ENCODE results near the gene CAMK4. TPM values are rescaled to one million over a fixed set of nuclear protein-coding genes. Genes with fewer than 3 reads are reported as not detected.

Gene CAMK4
- total RNA-seq, 4 donors from 2014 or later = 0.26 to 33.9 (median 2.0) TPM

GRCh38 chr5:111262815-111263214, 38.6 kb downstream of the CAMK4 start:
- H3K4me1 ChIP-seq = no peaks in the 10 kb centered on the region
- H3K4me3 ChIP-seq = no peak overlapping the region
- H3K36me3 ChIP-seq = no peaks in the 10 kb centered on the region
- H3K27ac ChIP-seq = no peak overlapping the region
- H3K27me3 ChIP-seq = no peaks in the 10 kb centered on the region
- TF ChIP-seq CTCF (IDR thresholded peaks at IDR 0.05) (no peak), POLR2A (IDR thresholded peaks at IDR 0.05) (no peak)
- intact Hi-C loops (cut with DNase I; ENCODE audit: low total_unique reads) = no loop called here
- no peaks in the 10 kb centered on the region for H3K9me3 ChIP-seq
- no peak for DNase-seq

- no peaks in the 10 kb centered on the region for H3K9me3 ChIP-seq
- H3K27ac ChIP-seq = no peak overlapping the region
- no peaks in the 10 kb centered on the region for H3K36me3 ChIP-seq
- no peak for DNase-seq
- no peak overlapping the region for H3K4me3 ChIP-seq
- no peaks in the 10 kb centered on the region for H3K27me3 ChIP-seq
- no peaks in the 10 kb centered on the region for H3K4me1 ChIP-seq
- no peak for TF ChIP-seq CTCF (IDR thresholded peaks at IDR 0.05)
- TF ChIP-seq POLR2A (IDR thresholded peaks at IDR 0.05) = no peak
- intact Hi-C loops (cut with DNase I; ENCODE audit: low total_unique reads) = no loop called here
Observed at GRCh38 chr5:111266491-111266890, 42.3 kb downstream of the CAMK4 start.

- Histone ChIP-seq H3K36me3 (no peaks in the 10 kb centered on the region), H3K9me3 (no peaks in the 10 kb centered on the region), H3K27ac (no peak overlapping the region), H3K4me3 (no peak overlapping the region), H3K27me3 (no peaks in the 10 kb centered on the region), H3K4me1 (no peaks in the 10 kb centered on the region)
- TF ChIP-seq CTCF (IDR thresholded peaks at IDR 0.05) = no peak
- no peak for TF ChIP-seq POLR2A (IDR thresholded peaks at IDR 0.05)
- no peak for DNase-seq
- intact Hi-C loops (cut with DNase I; ENCODE audit: low total_unique reads) = no loop called here
Observed at GRCh38 chr5:111268300-111268699, 44.1 kb downstream of the CAMK4 start.

- Histone ChIP-seq H3K4me3 (no peak overlapping the region), H3K4me1 (no peaks in the 10 kb centered on the region), H3K27me3 (no peaks in the 10 kb centered on the region), H3K27ac (no peak overlapping the region), H3K9me3 (no peaks in the 10 kb centered on the region), H3K36me3 (no peaks in the 10 kb centered on the region)
- no peak for TF ChIP-seq POLR2A (IDR thresholded peaks at IDR 0.05)
- no peak for TF ChIP-seq CTCF (IDR thresholded peaks at IDR 0.05)
- no peak for DNase-seq
- intact Hi-C loops (cut with DNase I; ENCODE audit: low total_unique reads) = no loop called here
Observed at GRCh38 chr5:111271885-111272284, 47.7 kb downstream of the CAMK4 start.

- DNase-seq = no peak
- no peaks in the 10 kb centered on the region for H3K9me3 ChIP-seq
- no peak overlapping the region for H3K4me3 ChIP-seq
- no peaks in the 10 kb centered on the region for H3K27me3 ChIP-seq
- H3K36me3 ChIP-seq = no peaks in the 10 kb centered on the region
- no peak overlapping the region for H3K27ac ChIP-seq
- TF ChIP-seq CTCF (IDR thresholded peaks at IDR 0.05) = no peak
- TF ChIP-seq POLR2A (IDR thresholded peaks at IDR 0.05) = no peak
- H3K4me1 ChIP-seq = no peaks in the 10 kb centered on the region
- intact Hi-C loops (cut with DNase I; ENCODE audit: low total_unique reads) = no loop called here
Observed at GRCh38 chr5:111277061-111277460, 52.9 kb downstream of the CAMK4 start.

Data from uterus (tissue), 4 donors.